GM21786 (cell line): ENCODE data around the gene TBC1D17.

Experiments used
- ATAC-seq: cut with Tn5 transposase; IDR thresholded peaks from one replicate; pipeline ENCODE4 v1.9.1; 2021; ENCODE audit not compliant: unreplicated experiment

TBC1D17 gene

DNA sequence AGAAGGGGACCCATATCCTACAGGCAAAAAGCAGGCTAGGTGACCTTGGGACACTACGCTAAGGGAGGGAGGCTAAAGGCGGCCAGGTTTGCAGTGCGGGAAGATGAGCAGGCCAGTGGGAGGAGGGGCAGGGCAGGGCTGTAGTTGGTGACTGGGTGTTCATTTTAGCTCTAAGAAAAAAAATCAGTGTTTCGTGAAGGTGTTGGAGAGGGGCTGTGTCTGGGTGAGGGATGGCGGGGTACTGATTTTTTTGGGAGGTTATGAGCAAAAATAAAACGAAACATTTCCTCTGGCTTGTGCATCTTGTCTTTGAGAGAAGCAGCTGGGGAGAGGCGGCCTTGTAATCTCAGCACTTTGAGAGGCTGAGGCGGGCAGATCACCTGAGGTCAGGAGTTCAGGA lies 56.1 kb downstream of the TBC1D17 start:
- no peak for ATAC-seq

DNA sequence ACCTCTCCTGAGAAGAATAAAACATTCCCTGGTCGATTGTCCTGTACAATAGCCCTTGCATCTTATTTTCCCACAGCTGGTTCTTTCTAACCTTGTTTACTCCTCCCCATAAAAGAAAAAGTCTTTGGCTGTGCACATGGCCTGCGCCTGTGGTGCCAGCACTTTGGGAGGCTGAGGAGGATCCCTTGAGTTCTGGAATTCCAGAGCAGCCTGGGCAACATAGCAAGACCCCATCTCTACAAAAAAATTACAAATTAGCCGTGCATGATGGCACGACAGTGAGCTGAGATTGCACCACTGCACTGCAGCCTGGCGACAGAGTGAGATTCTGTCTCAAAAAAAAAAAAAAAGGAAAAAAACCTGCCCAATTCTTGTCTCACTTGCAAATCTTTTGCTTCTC lies 59.0 kb downstream of the TBC1D17 start:
- ATAC-seq = no peak

DNA sequence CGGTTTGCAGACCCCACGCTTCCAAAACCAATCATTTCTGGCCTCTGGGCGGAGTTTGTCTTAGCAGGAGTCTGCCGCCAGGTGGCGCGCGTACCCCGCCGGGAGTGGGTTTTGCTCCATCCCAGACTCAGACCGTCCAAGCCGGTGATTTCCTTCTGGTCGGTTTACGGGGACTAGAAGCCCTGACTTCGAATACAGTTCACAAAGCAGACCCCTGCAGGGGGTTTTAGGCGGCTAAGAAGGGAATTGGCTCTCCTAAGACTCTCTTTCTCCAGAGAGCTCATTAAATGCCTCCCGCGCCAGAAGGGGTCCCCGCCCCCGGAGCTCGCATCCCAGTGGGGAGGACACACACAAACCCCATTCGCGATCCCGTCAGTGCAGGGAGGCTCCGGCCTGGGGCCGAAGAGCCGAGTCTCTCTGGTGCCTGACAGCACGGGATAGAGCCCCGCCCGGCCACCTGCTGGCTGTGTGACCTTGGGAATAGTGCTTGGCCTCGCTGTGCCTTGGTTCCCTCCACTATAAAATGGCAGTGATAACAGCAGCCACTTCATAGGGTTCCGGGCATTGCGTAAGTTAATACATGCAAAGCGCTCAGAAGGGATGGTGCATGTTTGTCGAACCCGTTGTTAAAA lies 60.4 kb downstream of the TBC1D17 start:
- no peak for ATAC-seq
